Fibroblast of lung (primary cell): Measurements from ENCODE around the gene METTL25.

Source experiments
- EZH2 ChIP-seq: IDR thresholded peaks from 2 replicates; pipeline ENCODE4 v1.5.1; 2012; ENCODE audit warnings: low read length, control low read depth, mild to moderate bottlenecking; ENCODE audit errors: missing control alignments
- TF ChIP-seq, protein P1 (sequence below), 2 donors: IDR thresholded peaks in 1 of 2; conservative IDR thresholded peaks in 1 of 2; 1 replicate in 1 of 2; 2 replicates in 1 of 2; pipeline ENCODE4 v1.5.1; 2011 to 2012; ENCODE audit warnings: low read length in 2 of 2, control low read depth in 1 of 2, inconsistent platforms in 1 of 2, low read depth in 1 of 2, mild to moderate bottlenecking in 1 of 2

DNA sequence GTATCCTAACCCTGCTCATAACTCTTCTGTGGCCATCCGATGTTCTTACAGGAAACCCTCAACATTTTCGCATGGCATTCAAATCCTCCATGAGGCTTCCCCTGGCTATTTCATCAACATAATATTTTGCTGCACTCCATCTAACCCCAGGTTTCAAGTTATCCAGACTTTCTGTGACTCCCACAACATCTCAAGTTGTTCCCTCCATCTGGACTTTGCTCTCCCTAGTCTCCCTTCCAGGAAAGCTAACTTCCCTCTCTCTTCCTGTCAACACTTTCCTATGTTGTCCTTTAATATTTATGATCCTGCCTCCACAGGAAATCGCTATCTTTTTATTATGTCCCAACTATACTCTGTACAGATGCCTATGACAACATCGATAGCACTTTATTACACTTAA lies 146.1 kb downstream of the METTL25 start:
- TF ChIP-seq, protein P1, sequence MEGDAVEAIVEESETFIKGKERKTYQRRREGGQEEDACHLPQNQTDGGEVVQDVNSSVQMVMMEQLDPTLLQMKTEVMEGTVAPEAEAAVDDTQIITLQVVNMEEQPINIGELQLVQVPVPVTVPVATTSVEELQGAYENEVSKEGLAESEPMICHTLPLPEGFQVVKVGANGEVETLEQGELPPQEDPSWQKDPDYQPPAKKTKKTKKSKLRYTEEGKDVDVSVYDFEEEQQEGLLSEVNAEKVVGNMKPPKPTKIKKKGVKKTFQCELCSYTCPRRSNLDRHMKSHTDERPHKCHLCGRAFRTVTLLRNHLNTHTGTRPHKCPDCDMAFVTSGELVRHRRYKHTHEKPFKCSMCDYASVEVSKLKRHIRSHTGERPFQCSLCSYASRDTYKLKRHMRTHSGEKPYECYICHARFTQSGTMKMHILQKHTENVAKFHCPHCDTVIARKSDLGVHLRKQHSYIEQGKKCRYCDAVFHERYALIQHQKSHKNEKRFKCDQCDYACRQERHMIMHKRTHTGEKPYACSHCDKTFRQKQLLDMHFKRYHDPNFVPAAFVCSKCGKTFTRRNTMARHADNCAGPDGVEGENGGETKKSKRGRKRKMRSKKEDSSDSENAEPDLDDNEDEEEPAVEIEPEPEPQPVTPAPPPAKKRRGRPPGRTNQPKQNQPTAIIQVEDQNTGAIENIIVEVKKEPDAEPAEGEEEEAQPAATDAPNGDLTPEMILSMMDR (conservative IDR thresholded peaks at IDR 0.05 in 1 of 2, IDR thresholded peaks at IDR 0.05 in 1 of 2; ENCODE audit: low read depth in 1 of 2, low read length in 2 of 2), result no peak
- TF ChIP-seq EZH2, result no peak
